Measurements from ENCODE around the gene ABHD16B.

DNA sequence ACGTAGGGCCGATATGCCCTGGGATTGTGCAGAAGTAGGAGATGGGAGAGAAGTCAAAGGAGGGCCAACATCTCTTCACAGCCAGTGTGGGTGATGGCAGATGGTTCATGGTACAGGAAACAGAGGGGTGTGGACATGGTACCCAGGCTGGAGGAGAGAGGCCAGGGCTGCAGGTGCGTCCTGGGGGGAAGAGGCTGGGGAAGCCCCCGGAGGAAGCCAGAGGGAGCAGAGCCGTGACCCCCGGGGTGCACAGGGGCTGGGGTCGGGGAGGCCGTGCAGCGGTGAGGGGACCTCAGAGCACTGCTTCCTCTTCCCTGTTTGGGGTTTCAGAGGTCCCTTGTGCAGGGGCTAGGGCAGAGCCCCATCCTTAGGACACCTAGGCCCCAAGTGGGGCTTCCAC, 19.0 kb upstream of the ABHD16B start:
- TF ChIP-seq EZH2phosphoT487 (IDR thresholded peaks at IDR 0.05; ENCODE audit: borderline replicate concordance, low read length) (no peak), EZH2 (IDR thresholded peaks at IDR 0.05; ENCODE audit: low read length, unreplicated experiment) (no peak)
- TF ChIP-seq, protein P1, sequence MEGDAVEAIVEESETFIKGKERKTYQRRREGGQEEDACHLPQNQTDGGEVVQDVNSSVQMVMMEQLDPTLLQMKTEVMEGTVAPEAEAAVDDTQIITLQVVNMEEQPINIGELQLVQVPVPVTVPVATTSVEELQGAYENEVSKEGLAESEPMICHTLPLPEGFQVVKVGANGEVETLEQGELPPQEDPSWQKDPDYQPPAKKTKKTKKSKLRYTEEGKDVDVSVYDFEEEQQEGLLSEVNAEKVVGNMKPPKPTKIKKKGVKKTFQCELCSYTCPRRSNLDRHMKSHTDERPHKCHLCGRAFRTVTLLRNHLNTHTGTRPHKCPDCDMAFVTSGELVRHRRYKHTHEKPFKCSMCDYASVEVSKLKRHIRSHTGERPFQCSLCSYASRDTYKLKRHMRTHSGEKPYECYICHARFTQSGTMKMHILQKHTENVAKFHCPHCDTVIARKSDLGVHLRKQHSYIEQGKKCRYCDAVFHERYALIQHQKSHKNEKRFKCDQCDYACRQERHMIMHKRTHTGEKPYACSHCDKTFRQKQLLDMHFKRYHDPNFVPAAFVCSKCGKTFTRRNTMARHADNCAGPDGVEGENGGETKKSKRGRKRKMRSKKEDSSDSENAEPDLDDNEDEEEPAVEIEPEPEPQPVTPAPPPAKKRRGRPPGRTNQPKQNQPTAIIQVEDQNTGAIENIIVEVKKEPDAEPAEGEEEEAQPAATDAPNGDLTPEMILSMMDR (conservative IDR thresholded peaks at IDR 0.05; ENCODE audit: low read depth, low read length) = no peak
